ENCODE data around the gene CRTAP. TPM values are rescaled to one million over a fixed set of nuclear protein-coding genes. Genes with fewer than 3 reads are reported as not detected.

CRTAP gene
- total and polyA plus RNA-seq, 2 of the 13 experiments (the other 11 are each of a cell fraction or from before 2014, with no cell fraction given), result 54.2 to 119 TPM

GRCh38 chr3:33071181-33071580 is 42.6 kb upstream of the CRTAP start:
- Histone ChIP-seq H3K36me3 (replicated peaks in 1 of 2; ENCODE audit: control insufficient read depth in 1 of 2, insufficient read depth in 2 of 2, low read length in 2 of 2) (peaks cover 0 to 7% of the 10 kb centered on the region in 2 experiments; a peak in 3 of 5 replicates), H3K9me3 (ENCODE audit: low read length) (no peaks in the 10 kb centered on the region), H3K4me3 (replicated peaks in 1 of 3; ENCODE audit: insufficient read depth in 1 of 3, low read depth in 2 of 3, low read length in 3 of 3) (no peak overlapping the region), H3K27me3 (ENCODE audit: control insufficient read depth in 1 of 2, insufficient read depth in 2 of 2, low read length in 2 of 2) (no peaks in the 10 kb centered on the region), H4K20me1 (ENCODE audit: insufficient read depth, low read length) (no peaks in the 10 kb centered on the region), H3K4me1 (ENCODE audit: insufficient read depth, low read length) (peaks cover 25% of the 10 kb centered on the region), H3K27ac (ENCODE audit: extremely low read length, insufficient read depth, low read length) (no peak overlapping the region), H3K79me2 (ENCODE audit: insufficient read depth, low read length) (no peaks in the 10 kb centered on the region), H3K4me2 (ENCODE audit: low read depth, low read length) (no peak overlapping the region), H3K9ac (ENCODE audit: insufficient read depth, low read depth, low read length) (no peak overlapping the region), H2AFZ (ENCODE audit: low read length) (no peak overlapping the region)
- no TSS peak for BruUV-seq (replicated peaks)
- ChIA-PET POLR2A (interaction anchor here (1.5 to 3.0 kb wide), 2 partner anchors 13 kb away, joined by 8 to 22 read pairs; no protein-coding TSS in a partner anchor), CTCF (ENCODE audit: low intra/inter-chr PET ratio, low total read pairs) (no interaction called here)
- FAIRE-seq (no peak), ATAC-seq (no peak), DNase-seq (ENCODE audit: low spot score) (no peak)
- intact Hi-C loops (cut with micrococcal nuclease; ENCODE audit: unreplicated experiment), result no loop called here
- 95% methylated on average over 4 of the region's 4 CpGs for WGBS (ENCODE audit: low lambda C conversion rate)
- in situ Hi-C loops (cut with HindIII; ENCODE audit: extremely low pct_ligation_motif_present, low pct_unique_long_range_greater_than_20kb), result no loop called here
- TF ChIP-seq SALL1 (CRISPR knock-in tag; IDR thresholded peaks at IDR 0.05), result no peak
- no peak for TF ChIP-seq ZNF619 (CRISPR knock-in tag; IDR thresholded peaks at IDR 0.05)
- no peak for TF ChIP-seq KAT7 (CRISPR knock-in tag; IDR thresholded peaks at IDR 0.05; ENCODE audit: borderline replicate concordance)
- no peak for TF ChIP-seq ZNF616 (CRISPR knock-in tag; IDR thresholded peaks at IDR 0.05; ENCODE audit: low read depth)
- TF ChIP-seq ONECUT2 (CRISPR knock-in tag; IDR thresholded peaks at IDR 0.05), result no peak
- TF ChIP-seq AFF4 (CRISPR knock-in tag; IDR thresholded peaks at IDR 0.05), result no peak
- no peak for TF ChIP-seq HMG20B (CRISPR knock-in tag; conservative IDR thresholded peaks at IDR 0.05)
- no peak for TF ChIP-seq TBL1XR1 (IDR thresholded peaks at IDR 0.05; ENCODE audit: borderline replicate concordance, low read length, partially characterized antibody)
- no peak for TF ChIP-seq SIX4 (CRISPR knock-in tag; IDR thresholded peaks at IDR 0.05)
- TF ChIP-seq GFI1 (CRISPR knock-in tag; IDR thresholded peaks at IDR 0.05; ENCODE audit: borderline replicate concordance), result no peak
- TF ChIP-seq ESRRA (CRISPR knock-in tag; IDR thresholded peaks at IDR 0.05; ENCODE audit: low read depth), result no peak
- no peak for TF ChIP-seq ZNF275 (CRISPR knock-in tag; IDR thresholded peaks at IDR 0.05; ENCODE audit: borderline replicate concordance)
- TF ChIP-seq HOXD1 (CRISPR knock-in tag; IDR thresholded peaks at IDR 0.05), result no peak

All from HepG2 (cell line).